ENCODE results near the gene TEX54.

The TEX54 gene

DNA sequence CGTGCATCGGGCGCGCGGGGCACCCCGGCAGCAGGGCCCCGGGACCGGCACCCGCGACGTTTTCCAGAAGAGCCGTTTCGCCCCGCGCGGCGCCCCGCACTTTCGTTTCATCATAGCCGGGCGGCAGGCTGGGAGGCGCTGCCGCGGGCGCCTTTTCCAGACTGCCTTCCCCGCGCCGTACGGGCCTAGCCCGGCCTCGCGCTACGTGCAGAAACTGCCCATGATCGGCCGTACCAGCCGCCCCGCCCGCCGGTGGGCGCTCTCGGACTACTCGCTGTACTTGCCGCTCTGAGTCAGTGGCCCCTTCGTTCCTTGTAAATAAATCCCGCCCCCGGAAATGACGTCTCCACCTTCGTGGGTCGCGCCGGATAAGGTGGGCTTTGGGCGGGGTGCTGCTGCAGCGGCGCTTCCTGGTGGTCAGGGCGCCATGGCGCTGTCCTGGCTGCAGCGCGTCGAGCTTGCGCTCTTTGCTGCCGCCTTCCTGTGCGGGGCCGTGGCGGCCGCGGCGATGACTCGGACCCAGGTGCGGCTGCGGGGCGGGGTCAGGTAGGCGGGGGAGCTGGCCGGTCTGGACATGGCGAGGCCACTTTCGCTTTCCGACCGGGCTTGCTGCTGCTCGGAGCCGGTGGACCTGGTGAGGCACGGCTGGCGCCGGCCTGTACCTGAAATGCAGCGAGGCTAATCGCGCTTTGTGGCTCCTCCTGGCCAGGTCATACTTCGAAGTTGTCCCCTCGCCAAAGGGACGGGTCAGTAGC, 45.5 kb downstream of the TEX54 start, which contains the start of gene TMEM179B:
TSS of gene TMEM179B (plus strand) at position 398 of the 755 bp plus-strand sequence. CDS start at position 428, 30 bp downstream.
- DNase-seq (ENCODE audit: low read depth) = peak; percentile 97

DNA sequence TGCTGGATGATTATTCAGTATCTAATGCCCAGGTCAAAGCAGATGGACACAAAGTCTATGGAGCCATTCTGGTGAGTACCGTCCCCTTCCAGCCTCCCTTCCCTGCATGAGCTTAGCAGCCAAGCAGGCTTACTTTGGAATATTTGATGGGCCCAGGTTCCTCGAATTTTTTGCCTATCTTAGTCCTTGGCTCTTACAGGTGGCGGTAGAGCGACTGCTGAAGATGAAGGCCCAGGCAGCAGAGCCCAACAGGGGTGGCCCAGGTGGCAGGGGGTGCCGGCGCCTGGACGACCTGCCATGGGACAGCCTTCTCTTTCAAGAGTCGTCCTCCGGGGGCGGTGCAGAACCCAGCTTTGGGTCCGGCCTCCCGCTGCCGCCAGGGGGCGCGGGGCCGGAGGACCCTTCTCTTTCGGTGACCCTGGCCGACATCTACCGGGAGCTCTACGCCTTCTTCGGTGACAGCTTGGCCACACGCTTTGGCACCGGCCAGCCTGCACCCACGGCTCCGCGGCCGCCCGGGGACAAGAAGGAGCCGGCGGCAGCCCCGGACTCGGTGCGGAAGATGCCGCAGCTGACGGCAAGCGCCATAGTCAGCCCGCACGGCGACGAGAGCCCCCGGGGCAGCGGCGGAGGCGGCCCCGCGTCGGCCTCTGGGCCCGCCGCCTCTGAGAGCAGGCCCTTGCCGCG, 46.2 kb downstream of the TEX54 start:
- DNase-seq (ENCODE audit: low read depth) = peak; percentile 70

DNA sequence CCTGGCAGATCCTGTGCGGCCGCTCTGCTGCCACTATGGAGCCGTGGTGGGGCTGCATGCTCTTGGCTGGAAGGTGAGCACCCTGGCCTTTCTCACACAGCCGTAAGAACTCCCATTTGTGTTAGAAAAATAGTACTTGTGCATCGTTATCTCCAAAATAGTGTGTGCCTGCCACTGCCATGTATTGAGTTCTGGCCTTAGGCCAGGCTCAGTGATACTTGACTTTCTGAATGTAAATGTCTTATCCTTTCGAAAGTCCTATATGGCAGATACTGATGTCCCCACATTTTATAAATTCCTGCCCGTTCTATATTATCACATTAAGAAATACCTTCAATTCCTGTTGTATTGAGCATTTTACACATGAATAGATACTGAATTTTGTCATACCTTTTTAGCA, 49.9 kb downstream of the TEX54 start:
- no peak for DNase-seq (ENCODE audit: low read depth)

Data from stimulated activated CD8-positive, alpha-beta memory T cell treated with anti-CD3 and anti-CD28 coated beads, Interleukin-15, amount 100 ng/mL, for 24 hours (primary cell).